Colonic mucosa (tissue), 4 donors: ENCODE results near the gene RAD54L. TPM values are rescaled to one million over a fixed set of nuclear protein-coding genes. Genes with fewer than 3 reads are reported as not detected.

Source experiments
- DNase-seq: peaks from one replicate; pipeline ENCODE4 v3.0.0-alpha.2; 2020
- H3K27ac ChIP-seq: fragments of 200-600 bp; one replicate; pipeline ENCODE4 v1.8.0; 2021
- H3K27me3 ChIP-seq: fragments of 200-600 bp; one replicate; pipeline ENCODE4 v1.8.0; 2021
- H3K36me3 ChIP-seq: fragments of 200-600 bp; one replicate; pipeline ENCODE4 v1.8.0; 2021
- H3K4me1 ChIP-seq: fragments of 200-600 bp; one replicate; pipeline ENCODE4 v1.8.0; 2021; ENCODE audit warnings: mild to moderate bottlenecking
- H3K4me3 ChIP-seq: fragments of 200-600 bp; one replicate; pipeline ENCODE4 v1.8.0; 2021
- H3K9ac ChIP-seq, 2 donors: one replicate each; pipeline ENCODE4 v1.7.0; 2013; ENCODE audit warnings: control low read depth in 2 of 2, low read depth in 2 of 2, low read length in 2 of 2
- H3K9me3 ChIP-seq: fragments of 200-600 bp; one replicate; pipeline ENCODE4 v1.8.0; 2021
- intact Hi-C: fragments of 100-400 bp; cut with DNase I; formaldehyde crosslinking; loops from one replicate; pipeline ENCODE4 v1.14.1; 2022
- total RNA-seq, 2 donors: library from RNA; stranded (reverse); fragmentation: NEBNext Ultra II Directional in 1 of 2; extraction: Animal tissue kit (Norgen Biotek cat#: 25700) in 1 of 2; gene quantifications; one replicate each; pipeline ENCODE4 v1.2.1, GENCODE V29; 2021
- TF ChIP-seq, protein P1 (sequence below): fragments of 200-600 bp; IDR thresholded peaks from one replicate; pipeline ENCODE4 v1.8.0; 2022; ENCODE audit warnings: antibody characterized with exemption, mild to moderate bottlenecking
- donor health status: healthy.
- donor health status: DM: no; HTN: no; CAD: no.
- donor health status: DM: no; HTN: no; CAD: no.

The RAD54L gene
- total RNA-seq, 2 donors from 2014 or later = 5.9 to 27.5 TPM

DNA sequence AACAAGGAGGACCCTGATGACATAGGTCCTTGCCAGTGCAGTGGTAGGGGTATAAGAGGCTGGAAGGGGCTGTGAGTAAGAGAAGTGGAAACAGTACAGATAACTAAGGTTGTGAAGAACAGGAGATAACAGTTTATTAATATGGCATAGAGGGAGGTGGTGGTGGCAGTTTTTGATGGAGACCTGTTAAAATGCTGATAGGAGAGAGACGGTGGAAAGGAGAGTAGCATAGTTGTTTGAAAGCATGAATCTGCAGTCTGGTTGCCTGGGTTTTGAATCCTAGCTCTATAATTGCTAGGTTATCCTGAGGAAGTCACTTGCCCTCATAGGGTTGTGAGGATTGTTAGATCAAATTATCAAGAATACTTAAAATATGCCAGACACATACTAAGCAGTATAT, 36.5 kb downstream of the RAD54L start:
- Histone ChIP-seq H3K4me3 (no peak overlapping the region), H3K9ac (no peak overlapping the region), H3K27ac (no peak overlapping the region), H3K27me3 (no peaks in the 10 kb centered on the region), H3K36me3 (peaks cover 17% of the 10 kb centered on the region), H3K4me1 (no peaks in the 10 kb centered on the region), H3K9me3 (no peaks in the 10 kb centered on the region)
- no peak for DNase-seq
- intact Hi-C loops = no loop called here
- TF ChIP-seq, protein P1, sequence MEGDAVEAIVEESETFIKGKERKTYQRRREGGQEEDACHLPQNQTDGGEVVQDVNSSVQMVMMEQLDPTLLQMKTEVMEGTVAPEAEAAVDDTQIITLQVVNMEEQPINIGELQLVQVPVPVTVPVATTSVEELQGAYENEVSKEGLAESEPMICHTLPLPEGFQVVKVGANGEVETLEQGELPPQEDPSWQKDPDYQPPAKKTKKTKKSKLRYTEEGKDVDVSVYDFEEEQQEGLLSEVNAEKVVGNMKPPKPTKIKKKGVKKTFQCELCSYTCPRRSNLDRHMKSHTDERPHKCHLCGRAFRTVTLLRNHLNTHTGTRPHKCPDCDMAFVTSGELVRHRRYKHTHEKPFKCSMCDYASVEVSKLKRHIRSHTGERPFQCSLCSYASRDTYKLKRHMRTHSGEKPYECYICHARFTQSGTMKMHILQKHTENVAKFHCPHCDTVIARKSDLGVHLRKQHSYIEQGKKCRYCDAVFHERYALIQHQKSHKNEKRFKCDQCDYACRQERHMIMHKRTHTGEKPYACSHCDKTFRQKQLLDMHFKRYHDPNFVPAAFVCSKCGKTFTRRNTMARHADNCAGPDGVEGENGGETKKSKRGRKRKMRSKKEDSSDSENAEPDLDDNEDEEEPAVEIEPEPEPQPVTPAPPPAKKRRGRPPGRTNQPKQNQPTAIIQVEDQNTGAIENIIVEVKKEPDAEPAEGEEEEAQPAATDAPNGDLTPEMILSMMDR = no peak

DNA sequence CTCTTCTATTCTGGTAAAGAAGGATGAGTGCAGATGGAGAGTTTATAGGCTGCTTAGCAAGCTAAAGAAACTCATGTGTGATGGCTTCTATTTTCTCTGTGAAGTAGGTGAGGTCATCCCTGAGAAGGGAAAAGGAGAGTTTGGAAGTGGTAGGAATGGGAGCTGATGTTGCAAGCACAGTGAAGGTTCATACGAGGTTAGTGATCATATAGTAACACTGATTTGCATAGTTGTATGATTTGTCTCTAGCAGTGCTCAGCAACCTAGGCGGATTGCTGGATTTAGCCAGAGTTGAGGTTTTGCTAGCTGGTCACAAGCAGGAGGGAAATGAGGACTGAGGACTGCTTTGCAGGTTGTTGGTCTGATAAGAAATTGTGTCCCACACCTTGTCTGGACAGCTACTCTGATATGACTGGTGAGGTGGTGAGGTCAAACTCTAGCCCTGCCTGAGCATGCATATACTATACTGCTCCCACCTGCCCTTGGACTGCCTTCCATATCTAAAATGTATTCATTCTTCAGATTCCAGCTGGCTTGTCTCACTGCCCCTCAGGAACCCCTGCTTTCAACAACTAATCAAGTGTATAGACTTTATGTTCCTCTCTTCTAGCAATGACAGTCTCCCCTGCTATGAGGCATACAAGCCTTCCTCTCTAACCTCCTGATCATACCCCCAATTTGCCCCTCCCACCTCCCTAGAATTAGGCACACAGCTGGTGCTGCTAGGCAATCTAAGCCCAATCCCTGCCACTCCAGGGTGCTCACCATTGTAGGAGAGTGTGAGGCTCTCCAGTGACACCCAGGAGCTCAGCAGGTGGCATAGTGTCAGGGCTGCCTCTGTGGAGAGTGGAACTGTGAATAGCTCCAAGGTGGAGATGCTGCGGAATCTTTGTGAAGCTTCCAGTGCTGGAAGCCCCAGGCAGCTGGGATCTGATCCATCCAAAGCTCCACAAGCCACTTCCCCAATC, 37.3 kb downstream of the RAD54L start:
- peaks cover 16% of the 10 kb centered on the region for H3K36me3 ChIP-seq
- no peak overlapping the region for H3K9ac ChIP-seq
- H3K9me3 ChIP-seq = no peaks in the 10 kb centered on the region
- DNase-seq = no peak
- no peaks in the 10 kb centered on the region for H3K27me3 ChIP-seq
- intact Hi-C loops = no loop called here
- TF ChIP-seq, protein P1 = no peak
- no peak overlapping the region for H3K27ac ChIP-seq
- H3K4me1 ChIP-seq = no peaks in the 10 kb centered on the region
- H3K4me3 ChIP-seq = no peak overlapping the region

DNA sequence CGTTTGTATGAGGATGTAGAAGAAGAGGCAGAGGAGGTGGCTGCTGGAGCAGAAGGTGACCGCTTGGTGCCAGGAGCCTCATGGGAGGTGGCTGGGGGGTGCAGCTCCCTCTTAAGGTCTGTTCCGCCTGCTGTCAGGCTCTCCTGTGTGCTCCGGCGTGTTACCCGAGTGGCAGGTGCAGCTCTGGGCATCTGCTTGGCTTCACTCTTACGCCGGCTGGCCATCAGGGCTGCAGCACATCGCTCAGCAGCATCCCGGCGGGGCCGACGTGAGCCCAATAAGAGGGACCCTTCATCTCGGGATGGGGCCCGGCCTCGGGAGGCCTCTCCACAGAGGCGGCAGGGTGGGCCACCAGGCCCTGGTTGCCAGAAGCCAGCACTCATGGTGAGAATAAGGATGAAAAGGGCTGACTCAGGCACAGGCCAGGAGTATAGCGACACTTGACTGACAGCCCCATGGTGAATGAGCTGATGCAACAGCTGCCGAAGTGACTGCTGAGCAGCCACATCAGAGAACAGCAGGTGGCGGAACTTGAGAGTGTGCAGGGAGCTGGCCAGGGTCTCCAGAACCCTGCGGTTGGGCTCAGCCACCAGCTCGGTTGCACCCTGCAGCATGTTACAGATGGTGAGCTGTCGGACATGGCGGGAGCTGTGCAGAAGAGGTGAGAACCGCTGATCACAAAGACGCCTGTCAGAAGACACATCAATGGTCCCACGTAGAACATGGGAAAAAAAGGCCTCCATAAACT, 38.3 kb downstream of the RAD54L start:
- Histone ChIP-seq H3K36me3 (peaks cover 6% of the 10 kb centered on the region), H3K27me3 (no peaks in the 10 kb centered on the region), H3K4me3 (no peak overlapping the region), H3K9ac (no peak overlapping the region), H3K9me3 (no peaks in the 10 kb centered on the region), H3K4me1 (no peaks in the 10 kb centered on the region), H3K27ac (no peak overlapping the region)
- intact Hi-C loops = no loop called here
- no peak for DNase-seq
- TF ChIP-seq, protein P1 = no peak

DNA sequence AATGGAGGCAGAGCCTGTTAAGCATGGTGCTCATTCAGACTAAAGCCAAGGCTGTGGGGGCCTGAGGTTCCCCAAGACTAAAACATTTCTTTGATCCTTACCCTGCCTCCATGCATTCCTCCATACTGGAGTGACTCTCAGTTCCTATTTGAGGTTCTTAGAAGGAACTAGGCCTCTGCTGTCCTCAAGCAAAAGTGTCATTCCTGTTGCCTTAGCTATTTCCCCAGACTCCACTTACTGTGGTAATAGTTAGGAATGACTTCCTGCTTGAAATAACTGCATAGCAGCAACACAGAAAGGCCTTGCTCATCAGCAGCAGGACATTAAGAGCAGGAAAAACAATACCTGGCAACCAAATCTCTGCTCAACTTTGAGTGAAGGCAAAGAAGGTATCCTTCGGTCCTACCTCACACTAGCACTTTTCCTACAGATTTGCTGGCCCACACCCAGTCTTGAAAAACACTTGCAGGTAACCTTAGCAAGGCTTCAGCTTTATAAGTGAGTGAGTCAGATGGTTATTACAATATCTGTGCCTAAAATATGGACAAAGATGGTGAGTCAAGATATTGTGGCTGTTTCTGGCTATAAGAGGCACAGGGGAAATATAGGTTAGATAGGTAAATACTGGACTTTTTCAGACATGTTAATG, 41.0 kb downstream of the RAD54L start:
- TF ChIP-seq, protein P1 = no peak
- no peak overlapping the region for H3K4me3 ChIP-seq
- H3K9ac ChIP-seq = no peak overlapping the region
- H3K36me3 ChIP-seq = no peaks in the 10 kb centered on the region
- no peaks in the 10 kb centered on the region for H3K27me3 ChIP-seq
- no peaks in the 10 kb centered on the region for H3K4me1 ChIP-seq
- H3K27ac ChIP-seq = no peak overlapping the region
- intact Hi-C loops = no loop called here
- H3K9me3 ChIP-seq = no peaks in the 10 kb centered on the region
- DNase-seq = no peak

DNA sequence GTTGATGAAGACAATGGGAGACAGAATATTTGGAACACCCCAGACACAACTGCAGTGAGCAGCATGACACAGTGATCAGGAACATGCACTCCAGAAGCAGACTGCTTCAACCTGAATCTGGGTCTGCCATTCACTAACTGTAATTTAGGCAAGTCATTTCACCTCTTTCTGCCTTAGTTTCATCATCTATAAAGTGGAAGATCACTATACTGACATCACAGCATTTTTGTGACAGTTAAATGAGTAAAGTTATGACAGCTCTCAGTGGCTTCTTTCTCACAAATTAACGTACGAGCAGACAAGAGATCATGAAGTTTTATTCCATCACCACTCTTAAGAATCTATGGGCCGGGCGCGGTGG, 41.6 kb downstream of the RAD54L start:
- DNase-seq = no peak
- TF ChIP-seq, protein P1 = no peak
- H3K27ac ChIP-seq = no peak overlapping the region
- H3K9ac ChIP-seq = no peak overlapping the region
- H3K4me1 ChIP-seq = no peaks in the 10 kb centered on the region
- no peaks in the 10 kb centered on the region for H3K9me3 ChIP-seq
- intact Hi-C loops = no loop called here
- H3K4me3 ChIP-seq = no peak overlapping the region
- no peaks in the 10 kb centered on the region for H3K36me3 ChIP-seq
- no peaks in the 10 kb centered on the region for H3K27me3 ChIP-seq
